ENCODE data around the gene TM7SF2.
A peak's percentile ranks its signal among the peaks of the same experiment; 100 is the strongest.
"Not testable (repeated sequence)": the region's sequence is repeated elsewhere in the genome, so short reads cannot be mapped to it uniquely, and the experiment has no call there.

TM7SF2 gene

DNA sequence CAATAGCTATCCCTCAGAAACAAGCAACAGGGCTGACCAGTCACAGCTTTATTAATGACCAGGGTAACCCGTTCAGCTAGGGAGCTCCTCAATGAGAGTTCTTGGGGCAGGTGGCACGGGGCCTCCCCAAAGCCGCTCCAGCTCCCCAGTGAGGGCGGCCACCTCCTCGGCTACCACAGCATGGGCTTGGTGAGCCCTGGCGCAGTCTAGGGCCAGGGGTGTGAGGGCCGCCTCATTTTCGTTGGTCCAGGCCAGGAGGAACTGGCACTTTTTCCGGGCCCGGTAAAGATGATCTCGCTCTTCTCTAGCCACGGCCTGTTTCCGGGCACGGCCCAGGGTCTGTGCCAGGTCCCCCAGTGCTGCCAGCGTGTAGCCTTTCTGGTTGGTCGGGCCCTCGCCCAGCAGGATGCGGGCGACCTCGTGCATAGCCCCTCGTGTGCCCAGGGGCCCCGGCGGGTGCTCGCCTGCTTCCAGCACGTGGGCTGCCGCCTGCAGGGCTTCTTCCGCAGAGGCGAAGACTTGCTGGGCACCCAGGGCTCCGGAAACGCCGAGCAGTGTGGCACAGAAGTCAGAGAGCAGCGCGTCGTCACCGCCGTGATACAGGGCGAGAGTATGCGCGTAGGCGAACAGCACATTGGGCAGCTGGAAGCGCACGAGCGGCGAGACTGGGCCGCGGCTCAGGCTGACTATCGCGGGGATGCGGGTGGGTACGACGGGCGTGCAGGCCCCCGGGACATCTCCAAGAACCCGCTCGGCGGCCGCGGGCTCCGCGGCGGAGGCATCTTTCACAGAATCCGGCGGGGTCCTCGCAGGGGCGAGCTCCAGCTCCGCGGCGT lies 4.9 kb downstream of the TM7SF2 start:
- DNase-seq = no peak

DNA sequence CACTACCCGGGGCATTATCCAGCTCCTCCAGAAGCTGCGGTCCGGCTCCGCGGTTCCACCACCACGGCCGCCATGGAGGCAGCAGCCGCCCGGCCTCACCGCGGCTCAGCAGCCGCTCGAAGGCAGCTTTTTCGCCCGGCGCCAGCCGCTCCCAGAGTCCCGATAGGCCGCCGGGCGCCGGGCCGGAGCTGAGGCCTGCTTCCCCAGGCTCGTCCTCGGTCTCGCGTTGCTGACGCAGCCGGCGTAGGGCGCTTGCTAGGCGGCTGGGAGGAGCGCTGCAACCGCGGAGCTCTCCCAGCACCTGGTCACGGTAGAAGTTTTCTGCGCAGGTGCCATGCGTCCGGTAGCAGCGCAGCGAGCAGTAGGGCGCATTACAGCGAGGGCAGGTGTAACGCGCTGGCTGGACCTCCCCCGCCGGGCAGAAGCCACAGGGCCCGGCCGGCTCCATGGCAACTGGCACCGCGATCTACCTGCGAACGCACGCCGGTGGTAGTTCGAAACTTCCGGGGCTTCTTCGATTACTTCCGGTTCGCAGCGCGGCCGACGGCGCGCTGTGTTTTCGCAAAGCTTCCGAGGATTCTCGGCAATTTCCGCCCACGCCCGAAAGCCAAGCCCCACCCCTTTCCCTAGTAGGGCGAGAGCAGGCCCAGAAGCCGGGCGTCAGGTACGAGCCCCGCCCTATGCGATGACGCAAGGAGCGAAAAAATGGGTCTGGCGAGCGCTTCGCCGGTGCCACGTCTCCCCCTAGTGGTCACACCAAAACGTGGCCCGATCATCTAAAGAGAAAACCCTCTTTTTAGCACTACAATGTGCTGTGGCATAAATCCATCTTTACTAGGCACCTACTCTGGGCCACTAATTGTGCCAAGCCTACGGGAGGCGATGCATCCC lies 5.8 kb downstream of the TM7SF2 start, which contains the start of gene ZNHIT2:
Gene ZNHIT2, minus strand, starts transcription at position 496 of the 891 bp plus-strand sequence. Its CDS starts 48 bp downstream, at position 448.
- peak; percentile 95 for DNase-seq

DNA sequence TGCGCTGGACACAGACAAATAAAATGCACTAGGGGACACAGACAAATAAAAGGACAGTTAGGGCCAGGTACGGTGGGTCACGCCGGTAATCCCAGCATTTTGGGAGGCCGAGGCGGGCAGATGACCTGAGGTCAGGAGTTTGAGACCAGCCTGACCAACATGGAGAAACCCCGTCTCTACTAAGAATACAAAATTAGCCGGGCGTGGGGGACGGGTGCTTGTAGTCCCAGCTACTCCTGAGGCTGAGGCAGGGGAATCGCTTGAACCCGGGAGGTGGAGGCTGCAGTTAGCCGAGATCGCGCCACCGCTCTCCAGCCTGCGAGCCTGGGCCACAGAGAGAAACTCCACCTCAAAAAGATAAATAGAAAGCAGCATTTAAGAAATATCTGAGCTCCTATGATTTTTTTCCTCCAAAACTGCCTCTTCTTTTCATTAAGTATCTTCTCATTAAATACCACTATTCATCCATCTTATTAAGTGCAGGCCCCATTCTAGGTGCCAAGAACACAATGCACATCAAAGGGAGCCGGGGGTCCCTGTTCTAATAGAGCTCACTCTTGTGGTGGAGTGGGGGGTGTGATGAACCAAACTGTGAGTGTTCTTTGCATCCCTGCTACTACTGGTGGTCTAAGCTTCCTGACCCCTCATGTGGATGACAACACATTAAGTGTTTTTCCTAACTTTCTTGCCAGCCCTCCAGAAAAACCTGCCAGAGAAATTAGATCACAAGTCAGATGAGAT lies 6.6 kb downstream of the TM7SF2 start:
- DNase-seq = no peak

DNA sequence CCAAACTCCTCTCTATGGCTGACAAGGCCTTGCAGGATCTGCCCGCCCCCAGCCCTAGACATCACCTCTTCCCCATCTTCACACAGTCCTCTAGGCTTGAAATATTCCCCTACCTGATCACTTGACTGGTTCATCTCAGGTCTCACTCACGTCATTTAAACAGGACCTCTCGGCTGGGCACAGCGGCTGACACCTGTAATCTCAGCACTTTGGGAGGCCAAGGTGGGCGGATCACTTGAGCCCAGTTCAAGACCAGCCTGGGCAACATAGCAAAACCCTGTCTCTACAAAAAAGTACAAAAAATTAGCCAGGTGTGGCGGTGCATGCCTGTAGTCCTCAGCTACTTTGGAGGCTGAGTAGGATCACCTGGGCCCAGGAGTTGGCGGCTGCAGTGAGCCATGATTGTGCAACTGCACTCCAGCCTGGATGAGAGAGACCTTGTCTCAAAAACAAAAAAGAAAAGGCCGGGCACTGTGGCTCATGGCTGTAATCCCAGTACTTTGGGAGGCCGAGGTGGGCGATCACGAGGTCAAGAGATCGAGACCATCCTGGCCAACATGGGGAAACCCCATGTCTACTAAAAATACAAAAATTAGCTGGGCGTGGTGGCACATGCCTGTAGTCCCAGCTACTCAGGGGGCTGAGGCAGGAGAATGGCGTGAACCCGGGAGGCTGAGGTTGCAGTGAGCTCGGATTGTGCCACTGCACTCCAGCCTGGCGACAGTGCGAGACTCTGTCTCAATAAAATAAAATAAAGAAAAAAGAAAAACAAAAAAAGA lies 7.4 kb downstream of the TM7SF2 start:
- DNase-seq = not testable (repeated sequence)

DNA sequence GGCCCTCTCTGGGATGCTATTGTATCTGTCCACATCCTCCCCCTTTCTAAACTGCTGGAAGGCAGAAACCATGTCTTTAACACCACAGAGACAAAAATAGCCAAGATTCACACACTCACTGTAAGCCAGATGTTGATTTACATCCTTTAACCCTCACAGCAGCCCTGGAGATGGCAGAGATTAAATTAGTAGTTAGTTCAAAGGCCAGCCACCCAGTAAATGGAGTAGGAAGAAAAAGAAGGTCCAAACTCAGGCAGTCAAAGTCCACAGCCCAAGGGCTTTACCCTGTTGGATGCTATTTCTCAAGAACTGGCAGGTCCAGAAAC lies 8.0 kb downstream of the TM7SF2 start:
- DNase-seq = no peak

DNA sequence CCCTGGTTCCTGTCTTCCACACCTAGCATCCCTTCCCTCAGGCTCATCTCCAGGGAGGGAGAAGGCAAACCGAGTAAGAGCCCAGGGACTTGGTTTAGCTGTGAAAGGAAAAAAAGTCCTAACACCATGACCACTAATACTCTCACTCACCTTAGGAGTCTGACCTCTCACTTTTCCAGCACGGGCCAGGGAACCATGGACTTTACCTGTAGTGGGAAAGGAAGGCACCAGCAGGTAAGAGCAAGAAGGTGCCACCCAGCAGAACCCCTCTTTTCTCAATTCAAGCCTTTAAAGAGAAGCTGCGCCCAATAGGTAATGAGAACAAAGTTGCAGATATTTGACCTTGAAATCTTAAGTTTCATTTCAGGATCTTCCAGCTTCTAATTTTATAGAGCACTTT lies 9.2 kb downstream of the TM7SF2 start:
- DNase-seq = no peak

DNA sequence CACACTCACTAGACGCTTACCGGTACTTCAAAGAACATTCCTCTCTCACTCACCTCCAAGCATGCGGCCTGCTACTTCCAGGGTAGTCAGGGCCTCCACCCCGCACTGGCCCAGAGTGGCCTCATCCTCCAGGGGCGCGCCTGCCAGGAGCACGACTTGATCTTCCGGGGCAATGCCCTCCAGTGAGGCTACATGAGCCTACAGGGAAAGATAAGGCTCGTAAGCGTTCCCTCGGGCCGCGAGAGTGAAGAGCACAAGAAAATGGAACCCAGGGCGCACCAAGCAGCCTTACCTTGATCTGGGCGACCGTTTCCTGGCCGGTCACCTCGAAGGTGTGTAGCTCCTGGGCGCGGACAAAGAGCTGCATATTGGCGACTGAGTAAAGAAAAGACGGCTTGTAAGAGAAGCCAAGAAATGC lies 9.8 kb downstream of the TM7SF2 start:
- no peak for DNase-seq

DNA sequence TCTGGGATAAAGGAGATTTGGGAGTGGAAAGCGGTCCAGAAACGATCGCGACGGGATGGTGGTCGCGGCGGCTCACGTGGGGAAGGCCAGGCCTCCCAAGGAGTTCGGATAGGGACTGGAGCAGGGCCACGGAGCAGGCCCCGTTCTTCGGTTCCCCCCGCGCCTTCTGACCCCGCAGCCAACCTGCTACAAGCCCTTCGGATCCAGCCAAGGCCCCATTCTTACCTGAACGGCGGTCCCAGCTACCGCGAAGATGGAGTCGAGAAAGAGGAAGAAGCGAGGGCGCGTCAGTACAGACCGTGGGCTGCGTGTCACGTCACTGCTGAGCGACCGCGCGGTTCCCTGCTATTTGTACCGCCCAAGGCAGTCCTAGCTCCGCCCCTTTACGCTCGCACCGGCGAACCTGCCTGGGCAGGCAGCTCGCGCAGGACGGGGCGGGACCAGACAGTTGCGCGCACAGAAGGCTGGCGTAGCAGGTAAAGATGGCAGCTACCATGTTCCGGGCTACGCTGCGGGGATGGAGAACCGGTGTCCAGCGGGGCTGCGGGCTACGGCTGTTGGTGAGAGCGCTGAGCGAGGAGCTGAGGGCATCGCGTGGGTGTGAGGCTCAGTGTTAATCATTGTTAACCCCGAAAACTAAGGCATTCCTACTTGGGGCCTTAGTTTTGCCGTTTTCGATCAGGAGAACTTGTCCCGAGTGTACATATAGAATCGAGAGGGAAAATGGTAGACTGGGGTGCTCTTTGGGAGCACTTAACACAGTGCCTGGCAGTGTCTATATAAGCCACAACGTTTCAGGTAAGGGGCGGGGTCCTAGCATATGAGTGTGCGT lies 10.4 kb downstream of the TM7SF2 start, which contains the start of the genes FAU and MRPL49:
Gene FAU, minus strand, starts transcription at position 270 of the 832 bp plus-strand sequence. CDS start 321 bp downstream, outside the sequence.
Gene MRPL49, plus strand, starts transcription at position 457 of the 832 bp plus-strand sequence. Its CDS starts 26 bp downstream, at position 483.
- peak; percentile 98 for DNase-seq

DNA sequence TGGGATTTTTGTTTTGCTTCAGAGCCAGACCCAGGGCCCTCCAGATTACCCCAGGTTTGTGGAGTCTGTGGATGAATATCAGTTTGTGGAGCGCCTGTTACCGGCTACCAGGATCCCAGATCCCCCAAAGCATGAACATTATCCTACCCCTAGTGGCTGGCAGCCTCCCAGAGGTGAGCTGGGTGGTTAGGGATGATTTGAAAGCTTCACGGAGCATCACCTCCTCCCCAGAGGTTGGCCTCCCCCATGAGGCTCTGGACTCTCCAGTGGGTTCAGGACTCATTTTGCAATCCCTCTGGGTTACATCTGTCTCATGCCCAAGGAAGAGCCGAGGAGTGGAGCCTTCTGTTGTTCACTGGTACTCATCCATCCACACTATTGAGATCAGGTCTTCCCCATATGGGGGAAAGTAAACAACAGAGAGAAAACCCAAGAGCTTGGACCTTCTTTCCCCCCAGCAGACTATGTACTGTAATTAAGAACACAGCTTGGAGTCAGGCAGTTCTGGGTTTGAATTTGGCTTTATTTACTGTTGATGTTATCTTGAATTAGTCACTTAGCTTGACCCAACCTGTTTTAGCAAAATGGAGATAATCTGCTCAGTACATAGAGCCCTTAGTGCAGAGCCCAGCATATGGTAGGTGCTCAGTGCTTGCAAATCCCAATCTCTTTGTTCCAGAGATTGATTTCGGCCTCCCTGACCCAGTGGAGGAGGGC lies 13.0 kb downstream of the TM7SF2 start:
- no peak for DNase-seq

DNA sequence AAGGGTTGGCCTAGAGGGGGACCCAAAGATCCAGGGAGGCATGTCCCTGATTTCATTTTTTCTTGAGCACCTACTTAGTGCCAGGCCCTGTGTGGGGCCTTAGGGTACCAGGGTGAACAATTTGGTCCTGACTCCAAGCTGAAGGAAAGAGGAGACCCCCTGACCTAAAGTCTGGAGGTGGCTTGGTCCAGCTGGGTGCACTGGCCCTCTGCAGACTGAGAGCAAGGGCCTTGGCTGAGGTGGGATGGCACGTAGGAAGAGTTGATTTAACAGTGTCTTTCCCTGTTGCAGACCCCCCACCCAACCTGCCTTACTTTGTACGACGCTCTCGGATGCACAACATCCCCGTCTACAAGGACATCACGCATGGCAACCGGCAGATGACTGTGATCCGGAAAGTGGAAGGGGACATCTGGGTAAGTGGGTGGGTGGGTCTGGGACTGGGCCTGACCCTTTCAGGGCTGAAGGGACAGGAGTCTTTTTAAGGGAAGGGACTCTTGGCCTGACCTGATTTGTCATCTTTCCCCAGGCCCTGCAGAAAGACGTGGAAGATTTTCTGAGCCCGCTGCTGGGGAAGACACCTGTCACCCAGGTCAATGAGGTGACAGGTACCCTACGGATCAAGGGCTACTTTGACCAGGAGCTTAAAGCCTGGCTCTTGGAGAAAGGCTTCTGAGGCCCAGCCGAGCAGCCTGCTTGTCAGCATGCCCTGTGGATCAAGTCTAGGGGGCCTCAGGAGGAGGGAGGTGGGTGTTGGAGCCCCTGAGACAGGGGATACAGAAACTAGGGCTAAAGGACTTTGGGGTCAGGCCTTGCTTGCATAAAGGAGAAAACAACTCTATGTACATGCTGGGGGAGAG lies 13.8 kb downstream of the TM7SF2 start:
- no peak for DNase-seq

DNA sequence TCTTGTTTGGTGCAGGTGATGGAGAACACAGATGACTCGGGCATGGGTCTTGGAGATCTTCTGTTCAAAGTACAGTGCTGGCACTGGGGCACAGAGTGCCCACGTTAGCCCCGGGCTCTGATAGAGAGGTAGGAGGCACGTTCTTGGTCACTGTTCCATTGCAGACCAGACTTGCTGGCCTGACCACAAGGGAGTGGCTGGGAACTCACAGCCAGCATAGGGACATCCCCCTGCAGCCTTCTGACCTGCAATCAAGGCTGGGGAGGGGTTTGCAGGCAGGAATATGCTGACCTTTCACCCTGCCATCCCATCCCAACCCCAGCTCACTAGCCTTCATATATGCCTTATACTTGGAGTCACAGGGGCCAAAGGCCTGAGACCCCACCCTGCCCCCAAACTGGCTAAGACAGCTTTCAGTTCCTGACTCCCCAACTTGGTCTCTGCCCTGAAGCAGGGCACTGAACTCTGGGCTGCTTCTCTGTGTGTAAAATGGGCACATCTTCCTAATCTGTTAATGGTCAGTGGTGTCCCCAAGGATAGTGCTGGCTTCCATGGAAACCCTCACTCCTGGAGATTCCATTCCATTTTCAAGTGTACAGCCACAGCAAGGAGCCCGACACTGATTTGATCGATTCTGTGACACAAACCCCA lies 15.1 kb downstream of the TM7SF2 start:
- DNase-seq = no peak

DNA sequence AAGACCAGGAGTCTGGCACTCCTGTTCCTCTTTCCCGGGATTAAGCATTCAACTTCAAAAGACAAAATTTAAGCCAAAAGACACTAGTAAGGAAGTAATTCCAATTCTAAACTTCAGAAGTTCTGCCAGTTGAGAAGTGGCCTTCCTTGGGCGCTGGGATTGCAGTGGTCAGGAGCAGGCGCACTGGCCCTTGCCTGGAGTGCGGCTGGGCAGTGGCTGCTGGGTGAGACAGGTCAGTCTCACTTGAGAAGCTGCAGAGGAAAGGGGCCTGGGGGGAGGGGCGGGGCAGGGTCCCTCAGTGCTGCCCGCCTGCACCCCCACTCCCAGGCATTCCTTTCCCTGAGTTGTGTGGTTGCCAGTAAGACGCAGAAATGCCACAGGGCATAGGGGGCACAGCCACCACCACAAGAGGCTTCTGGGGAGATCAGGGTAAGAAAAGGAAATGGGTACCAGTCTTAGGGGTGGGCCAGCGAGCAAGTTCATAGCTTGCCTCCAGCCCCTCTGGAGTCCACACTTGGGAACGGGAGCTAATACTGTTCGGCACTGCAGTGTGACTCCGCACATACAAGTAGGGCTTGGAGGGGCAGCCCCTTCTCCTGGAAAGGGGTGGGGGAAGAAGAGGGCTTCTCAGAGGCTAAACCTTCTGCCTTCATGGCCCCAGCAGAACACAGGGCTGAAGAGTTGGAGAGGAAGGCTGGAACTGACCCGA lies 16.0 kb downstream of the TM7SF2 start:
- DNase-seq = no peak

DNA sequence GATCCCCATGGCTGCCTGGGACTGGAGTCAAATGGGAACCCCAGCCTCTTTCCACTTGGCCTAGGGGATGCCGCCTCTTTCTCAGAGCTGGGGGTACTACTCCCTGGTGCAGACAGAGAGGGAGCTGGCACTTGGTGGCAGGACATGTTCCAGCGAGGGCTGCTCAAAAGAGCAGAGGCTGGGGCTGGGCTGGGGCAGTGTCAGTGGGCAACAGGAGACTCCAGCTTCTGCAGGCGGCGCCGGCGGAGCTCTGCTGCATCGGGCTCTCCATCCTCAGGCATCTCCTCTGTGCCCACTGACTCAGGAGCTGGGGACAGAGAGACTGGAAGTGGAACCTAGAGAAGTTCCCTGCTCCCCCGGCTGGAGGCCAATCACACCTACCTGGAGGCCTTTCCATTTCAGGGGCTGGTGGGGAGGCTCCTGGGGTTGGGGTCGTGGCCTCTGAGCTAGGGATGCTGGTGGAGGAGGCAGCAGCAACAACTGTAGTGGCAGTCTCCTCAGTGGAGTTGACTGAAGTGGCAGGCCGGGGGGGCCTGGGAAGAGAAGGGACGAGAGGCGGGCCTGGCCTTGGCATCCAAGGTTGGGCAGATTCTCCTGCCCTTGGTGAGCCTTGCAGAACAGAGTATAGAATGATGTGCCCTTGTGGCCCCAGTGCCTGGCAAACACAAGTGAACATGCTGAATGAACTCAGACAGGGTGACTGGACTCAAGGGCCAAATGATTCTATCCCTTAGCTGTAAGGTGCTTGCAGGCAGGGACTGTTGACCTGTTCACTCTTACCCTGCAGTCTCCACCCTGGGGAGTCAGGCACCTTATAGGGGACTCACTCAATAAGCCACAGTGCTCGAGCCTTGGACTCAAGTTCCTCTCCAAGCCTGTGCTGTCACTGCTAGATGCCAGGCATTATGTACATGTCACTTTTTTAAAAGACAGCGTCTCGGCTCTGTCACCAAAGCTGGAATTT lies 16.8 kb downstream of the TM7SF2 start:
- DNase-seq = no peak

DNA sequence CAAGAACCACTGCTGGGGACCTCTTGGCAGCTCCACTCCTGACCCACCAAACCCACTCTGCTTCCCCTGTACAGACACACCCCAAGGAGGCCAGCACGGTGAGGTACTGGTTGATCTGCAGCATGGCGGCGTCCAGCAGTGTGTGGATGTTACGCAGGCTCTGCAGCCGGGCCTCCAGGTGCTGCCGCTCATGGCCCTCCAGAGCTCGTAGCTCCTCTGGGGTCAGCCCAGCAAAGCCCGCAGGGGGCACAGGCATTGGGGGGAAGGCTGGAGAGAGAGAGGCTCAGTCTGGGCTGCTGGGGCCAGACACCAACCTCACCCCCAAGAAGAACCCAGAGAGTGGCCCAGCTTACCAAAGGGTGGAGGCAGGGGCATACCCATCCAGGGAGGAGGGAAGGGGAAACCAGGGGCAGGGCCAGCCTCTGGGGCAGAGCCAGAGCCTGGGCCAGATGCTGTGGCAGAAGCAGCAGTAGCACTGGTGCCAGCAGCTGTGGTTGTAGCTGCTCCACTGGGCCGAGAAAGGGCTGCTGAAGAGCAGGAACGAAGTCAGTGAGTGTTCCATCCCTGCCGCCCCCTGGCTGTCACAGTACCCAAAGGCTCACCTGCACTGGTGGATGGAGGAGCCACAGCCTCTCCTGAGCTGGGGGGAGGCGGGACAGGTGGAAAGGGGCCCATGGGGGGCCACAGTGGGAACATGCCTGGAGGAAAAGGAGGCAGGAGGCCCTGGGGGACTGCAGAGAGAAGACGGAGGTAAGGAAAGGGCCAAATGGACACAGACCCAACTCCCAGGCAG lies 18.2 kb downstream of the TM7SF2 start:
- DNase-seq = no peak

DNA sequence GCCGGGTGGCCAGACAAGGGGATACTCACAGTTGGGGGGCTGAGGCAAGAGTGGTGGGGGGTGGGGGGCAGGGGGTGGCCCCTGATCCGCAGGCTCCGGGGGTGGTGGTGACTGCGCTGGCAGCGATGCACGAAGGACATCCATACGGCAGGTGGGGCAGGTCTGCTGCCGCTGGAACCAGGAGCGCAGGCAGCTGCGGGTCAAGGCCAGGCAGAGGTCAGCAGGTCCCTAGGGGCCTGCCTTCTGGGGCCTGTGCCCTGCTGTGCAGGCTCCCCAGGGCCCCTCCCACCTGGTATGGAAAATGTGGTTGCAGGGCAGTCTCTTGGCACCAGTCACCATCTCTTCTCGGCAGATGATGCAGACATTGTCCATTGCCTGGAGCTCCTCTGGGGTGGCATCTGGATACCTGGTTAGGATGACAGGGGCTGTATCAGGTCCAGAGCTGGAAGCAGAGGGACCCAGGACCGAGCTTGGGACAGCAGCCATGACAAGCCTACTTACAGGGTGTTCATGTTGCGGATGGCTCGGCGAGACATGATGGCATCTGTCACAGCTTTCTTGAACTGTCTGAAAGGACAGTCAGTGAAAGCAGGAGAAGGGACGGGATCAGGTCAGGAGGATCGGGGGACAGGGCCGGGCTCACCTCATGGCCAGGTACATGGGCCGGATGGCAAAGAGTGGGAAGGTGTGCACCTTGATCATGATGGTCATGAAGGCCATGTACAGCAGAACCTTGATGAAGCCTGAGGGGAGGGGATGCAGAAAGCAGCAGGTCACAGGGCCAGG lies 19.2 kb downstream of the TM7SF2 start:
- DNase-seq = no peak

All from NCI-H446 treated with DMSO at 0.1 percent for 48 hours (cell line).